ENCODE measurements around the gene CDHR3. TPM values are rescaled to one million over a fixed set of nuclear protein-coding genes. Genes with fewer than 3 reads are reported as not detected.

The CDHR3 gene
- total and polyA plus RNA-seq, 10 of the 15 experiments (the other 5 are each of a cell fraction or from before 2014, with no cell fraction given): 0.06 to 0.11 TPM; not detected in 8

DNA sequence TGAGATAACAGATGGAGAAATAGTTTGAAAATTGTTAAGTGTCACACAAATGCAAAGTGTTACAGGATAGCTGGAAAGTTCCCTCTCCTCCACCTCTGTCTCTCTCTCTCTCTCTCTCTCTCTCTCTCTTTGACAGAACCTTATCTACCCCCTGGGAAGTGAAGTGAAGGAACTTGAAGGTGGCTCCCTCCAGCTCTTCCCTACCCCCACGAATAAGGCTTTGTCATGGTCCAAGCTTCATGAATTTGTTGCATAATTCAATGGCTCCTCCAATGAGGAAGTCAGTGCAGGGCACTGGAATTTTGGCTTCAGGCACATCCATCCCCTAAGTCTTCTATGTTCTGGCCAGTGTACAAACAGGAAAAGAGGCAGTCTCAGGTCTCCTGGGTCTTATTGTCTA lies 66.4 kb downstream of the CDHR3 start:
- H3K27ac ChIP-seq (ENCODE audit: control insufficient read depth, insufficient read depth): no peak overlapping the region
- TF ChIP-seq, protein P1, sequence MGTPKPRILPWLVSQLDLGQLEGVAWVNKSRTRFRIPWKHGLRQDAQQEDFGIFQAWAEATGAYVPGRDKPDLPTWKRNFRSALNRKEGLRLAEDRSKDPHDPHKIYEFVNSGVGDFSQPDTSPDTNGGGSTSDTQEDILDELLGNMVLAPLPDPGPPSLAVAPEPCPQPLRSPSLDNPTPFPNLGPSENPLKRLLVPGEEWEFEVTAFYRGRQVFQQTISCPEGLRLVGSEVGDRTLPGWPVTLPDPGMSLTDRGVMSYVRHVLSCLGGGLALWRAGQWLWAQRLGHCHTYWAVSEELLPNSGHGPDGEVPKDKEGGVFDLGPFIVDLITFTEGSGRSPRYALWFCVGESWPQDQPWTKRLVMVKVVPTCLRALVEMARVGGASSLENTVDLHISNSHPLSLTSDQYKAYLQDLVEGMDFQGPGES (IDR thresholded peaks at IDR 0.05): no peak
- TF ChIP-seq IKZF1 (conservative IDR thresholded peaks at IDR 0.05) (no peak), ASH2L (IDR thresholded peaks at IDR 0.05; ENCODE audit: borderline replicate concordance, low read depth) (no peak), CHD2 (IDR thresholded peaks at IDR 0.05; ENCODE audit: borderline replicate concordance, low read depth, low read length) (no peak), LARP7 (IDR thresholded peaks at IDR 0.05) (no peak), PAX5 (IDR thresholded peaks at IDR 0.05; ENCODE audit: borderline replicate concordance, low read depth, low read length) (no peak)
- TF ChIP-seq, protein P2, sequence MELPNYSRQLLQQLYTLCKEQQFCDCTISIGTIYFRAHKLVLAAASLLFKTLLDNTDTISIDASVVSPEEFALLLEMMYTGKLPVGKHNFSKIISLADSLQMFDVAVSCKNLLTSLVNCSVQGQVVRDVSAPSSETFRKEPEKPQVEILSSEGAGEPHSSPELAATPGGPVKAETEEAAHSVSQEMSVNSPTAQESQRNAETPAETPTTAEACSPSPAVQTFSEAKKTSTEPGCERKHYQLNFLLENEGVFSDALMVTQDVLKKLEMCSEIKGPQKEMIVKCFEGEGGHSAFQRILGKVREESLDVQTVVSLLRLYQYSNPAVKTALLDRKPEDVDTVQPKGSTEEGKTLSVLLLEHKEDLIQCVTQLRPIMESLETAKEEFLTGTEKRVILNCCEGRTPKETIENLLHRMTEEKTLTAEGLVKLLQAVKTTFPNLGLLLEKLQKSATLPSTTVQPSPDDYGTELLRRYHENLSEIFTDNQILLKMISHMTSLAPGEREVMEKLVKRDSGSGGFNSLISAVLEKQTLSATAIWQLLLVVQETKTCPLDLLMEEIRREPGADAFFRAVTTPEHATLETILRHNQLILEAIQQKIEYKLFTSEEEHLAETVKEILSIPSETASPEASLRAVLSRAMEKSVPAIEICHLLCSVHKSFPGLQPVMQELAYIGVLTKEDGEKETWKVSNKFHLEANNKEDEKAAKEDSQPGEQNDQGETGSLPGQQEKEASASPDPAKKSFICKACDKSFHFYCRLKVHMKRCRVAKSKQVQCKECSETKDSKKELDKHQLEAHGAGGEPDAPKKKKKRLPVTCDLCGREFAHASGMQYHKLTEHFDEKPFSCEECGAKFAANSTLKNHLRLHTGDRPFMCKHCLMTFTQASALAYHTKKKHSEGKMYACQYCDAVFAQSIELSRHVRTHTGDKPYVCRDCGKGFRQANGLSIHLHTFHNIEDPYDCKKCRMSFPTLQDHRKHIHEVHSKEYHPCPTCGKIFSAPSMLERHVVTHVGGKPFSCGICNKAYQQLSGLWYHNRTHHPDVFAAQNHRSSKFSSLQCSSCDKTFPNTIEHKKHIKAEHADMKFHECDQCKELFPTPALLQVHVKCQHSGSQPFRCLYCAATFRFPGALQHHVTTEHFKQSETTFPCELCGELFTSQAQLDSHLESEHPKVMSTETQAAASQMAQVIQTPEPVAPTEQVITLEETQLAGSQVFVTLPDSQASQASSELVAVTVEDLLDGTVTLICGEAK (IDR thresholded peaks at IDR 0.05; ENCODE audit: borderline replicate concordance): no peak
- TF ChIP-seq, protein P3, sequence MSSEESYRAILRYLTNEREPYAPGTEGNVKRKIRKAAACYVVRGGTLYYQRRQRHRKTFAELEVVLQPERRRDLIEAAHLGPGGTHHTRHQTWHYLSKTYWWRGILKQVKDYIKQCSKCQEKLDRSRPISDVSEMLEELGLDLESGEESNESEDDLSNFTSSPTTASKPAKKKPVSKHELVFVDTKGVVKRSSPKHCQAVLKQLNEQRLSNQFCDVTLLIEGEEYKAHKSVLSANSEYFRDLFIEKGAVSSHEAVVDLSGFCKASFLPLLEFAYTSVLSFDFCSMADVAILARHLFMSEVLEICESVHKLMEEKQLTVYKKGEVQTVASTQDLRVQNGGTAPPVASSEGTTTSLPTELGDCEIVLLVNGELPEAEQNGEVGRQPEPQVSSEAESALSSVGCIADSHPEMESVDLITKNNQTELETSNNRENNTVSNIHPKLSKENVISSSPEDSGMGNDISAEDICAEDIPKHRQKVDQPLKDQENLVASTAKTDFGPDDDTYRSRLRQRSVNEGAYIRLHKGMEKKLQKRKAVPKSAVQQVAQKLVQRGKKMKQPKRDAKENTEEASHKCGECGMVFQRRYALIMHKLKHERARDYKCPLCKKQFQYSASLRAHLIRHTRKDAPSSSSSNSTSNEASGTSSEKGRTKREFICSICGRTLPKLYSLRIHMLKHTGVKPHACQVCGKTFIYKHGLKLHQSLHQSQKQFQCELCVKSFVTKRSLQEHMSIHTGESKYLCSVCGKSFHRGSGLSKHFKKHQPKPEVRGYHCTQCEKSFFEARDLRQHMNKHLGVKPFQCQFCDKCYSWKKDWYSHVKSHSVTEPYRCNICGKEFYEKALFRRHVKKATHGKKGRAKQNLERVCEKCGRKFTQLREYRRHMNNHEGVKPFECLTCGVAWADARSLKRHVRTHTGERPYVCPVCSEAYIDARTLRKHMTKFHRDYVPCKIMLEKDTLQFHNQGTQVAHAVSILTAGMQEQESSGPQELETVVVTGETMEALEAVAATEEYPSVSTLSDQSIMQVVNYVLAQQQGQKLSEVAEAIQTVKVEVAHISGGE (CRISPR knock-in tag; IDR thresholded peaks at IDR 0.05): no peak
- no peaks in the 10 kb centered on the region for H3K79me2 ChIP-seq (ENCODE audit: control insufficient read depth, insufficient read depth, low read length)
- H4K20me1 ChIP-seq (ENCODE audit: control insufficient read depth, insufficient read depth): no peaks in the 10 kb centered on the region
- no peak overlapping the region for H2AFZ ChIP-seq (ENCODE audit: control insufficient read depth, low read depth, low read length)
- no peak for DNase-seq (ENCODE audit: low read depth, low spot score)
- POLR2A ChIA-PET: interaction anchor here (1.5 kb wide), 1 partner anchor 21 kb away, joined by 3 read pairs; no protein-coding TSS in a partner anchor
- H3K4me1 ChIP-seq (ENCODE audit: control insufficient read depth, insufficient read depth, low read length): peaks cover under 1% of the 10 kb centered on the region; the same call in 1 of the 2 replicates
- intact Hi-C loops (cut with micrococcal nuclease; ENCODE audit: unreplicated experiment): no loop called here
- RAD21 ChIA-PET (ENCODE audit: unreplicated experiment): no interaction called here
- BruUV-seq (replicated peaks): no TSS peak
- no peak for ATAC-seq
- H3K36me3 ChIP-seq (ENCODE audit: control insufficient read depth in 2 of 2, insufficient read depth in 2 of 2, low read length in 1 of 2): no peaks in the 10 kb centered on the region
- no peak overlapping the region for H3K4me2 ChIP-seq (ENCODE audit: control insufficient read depth, insufficient read depth)
- SMC1A ChIA-PET (ENCODE audit: uncharacterized antibody, unreplicated experiment): interaction anchor here (0.6 to 5.3 kb wide), 7 partner anchors 8 to 297 kb away, joined by 3 to 21 read pairs (median 4); no protein-coding TSS in a partner anchor
- H3K4me3 ChIP-seq: no peak overlapping the region
- no peak overlapping the region for H3K9ac ChIP-seq (ENCODE audit: control insufficient read depth, insufficient read depth, low read length)
- CTCF ChIA-PET: interaction anchor here (0.7 to 3.6 kb wide), 11 partner anchors 9 to 280 kb away, joined by 3 to 16 read pairs (median 6); no protein-coding TSS in a partner anchor
- in situ Hi-C loops (cut with MboI): no loop called here
- FAIRE-seq: no peak
- WGBS (ENCODE audit: insufficient coverage, insufficient replicate concordance, low lambda C conversion rate, missing lambda C conversion rate): 0% methylated on average over 1 of the region's 1 CpG
- no peaks in the 10 kb centered on the region; the same call in 1 of the 3 replicates for H3K9me3 ChIP-seq (replicated peaks; ENCODE audit: control insufficient read depth, insufficient read depth, low read length)
- H3K27me3 ChIP-seq (replicated peaks in 1 of 2; ENCODE audit: control insufficient read depth in 2 of 2, insufficient read depth in 2 of 2, low read length in 1 of 2): peaks cover 3 to 4% of the 10 kb centered on the region in 2 experiments

Data from GM12878 (cell line).